Stomach smooth muscle (tissue), 2 donors: ENCODE results near the gene GAA.
"Not testable (repeated sequence)": the region's sequence is repeated elsewhere in the genome, so short reads cannot be mapped to it uniquely, and the experiment has no call there.

Experiments used
- H3K27ac ChIP-seq: one replicate; pipeline ENCODE4 v1.7.0; 2013; ENCODE audit warnings: mild to moderate bottlenecking, low read length, inconsistent platforms
- H3K27me3 ChIP-seq, 2 donors: one replicate each; pipeline ENCODE4 v1.7.0; 2013; ENCODE audit warnings: low read length in 2 of 2; ENCODE audit not compliant: insufficient read depth in 2 of 2, control insufficient read depth in 1 of 2
- H3K36me3 ChIP-seq, 2 donors: one replicate each; pipeline ENCODE4 v1.7.0; 2013; ENCODE audit warnings: low read length in 2 of 2; ENCODE audit not compliant: control insufficient read depth in 2 of 2, insufficient read depth in 2 of 2
- H3K4me1 ChIP-seq: one replicate; pipeline ENCODE4 v1.7.0; 2013; ENCODE audit warnings: low read length; ENCODE audit not compliant: control insufficient read depth, insufficient read depth
- H3K4me3 ChIP-seq, 2 donors: one replicate each; pipeline ENCODE4 v1.7.0; 2013; ENCODE audit warnings: low read length in 2 of 2
- H3K9ac ChIP-seq, 2 donors: one replicate each; pipeline ENCODE4 v1.7.0; 2013; ENCODE audit warnings: low read length in 2 of 2, mild to moderate bottlenecking in 1 of 2
- H3K9me3 ChIP-seq, 2 donors: one replicate each; pipeline ENCODE4 v1.7.0; 2013; ENCODE audit warnings: low read length in 2 of 2; ENCODE audit not compliant: control insufficient read depth in 2 of 2
- donor health status: healthy.
- donor health status: Pancreatic carcinoma.

The GAA gene

DNA sequence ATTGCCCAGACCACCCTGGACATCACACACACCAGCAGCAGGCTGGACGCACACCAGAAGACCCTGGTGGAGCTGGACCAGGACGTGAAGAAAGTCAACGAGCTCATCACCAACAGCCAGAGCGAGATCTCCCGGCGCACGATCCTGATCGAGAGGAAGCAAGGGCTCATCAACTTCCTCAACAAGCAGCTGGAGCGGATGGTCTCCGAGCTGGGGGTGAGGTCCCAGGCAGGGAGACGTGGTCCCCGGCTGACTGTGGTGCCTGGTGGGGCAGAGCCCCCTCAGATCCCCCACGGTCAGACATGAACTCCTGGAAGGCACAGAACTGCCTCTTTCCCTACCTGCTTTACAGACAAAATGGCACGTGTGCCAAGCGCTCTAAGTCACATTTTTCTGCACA is 16.6 kb upstream of the GAA start:
- Histone ChIP-seq H3K4me1 (peaks cover 3% of the 10 kb centered on the region), H3K4me3 (no peak overlapping the region), H3K9ac (no peak overlapping the region), H3K9me3 (no peaks in the 10 kb centered on the region), H3K27me3 (no peaks in the 10 kb centered on the region), H3K36me3 (no peaks in the 10 kb centered on the region), H3K27ac (no peak overlapping the region)

DNA sequence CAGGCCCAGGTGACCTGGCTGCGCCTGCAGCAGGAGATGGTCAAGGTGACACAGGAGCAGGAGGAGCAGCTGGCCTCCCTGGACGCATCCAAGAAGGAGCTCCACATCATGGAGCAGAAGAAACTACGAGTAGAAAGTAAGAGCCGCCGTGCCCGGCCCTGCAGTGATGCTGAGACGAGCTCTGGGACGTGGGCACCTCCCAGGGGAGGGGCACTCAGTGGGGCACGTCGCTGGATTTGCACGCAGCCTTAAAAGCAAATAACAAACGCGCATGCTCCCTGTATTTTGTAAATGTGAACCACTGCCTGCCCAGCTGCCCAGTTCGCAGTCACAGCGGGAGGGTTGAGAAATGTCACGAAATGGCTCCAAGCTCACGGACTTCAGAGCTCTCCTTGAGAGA is 15.3 kb upstream of the GAA start:
- Histone ChIP-seq H3K9ac (no peak overlapping the region), H3K36me3 (peaks cover 0 to 3% of the 10 kb centered on the region in 2 donors), H3K27ac (no peak overlapping the region), H3K4me1 (peaks cover 3% of the 10 kb centered on the region), H3K4me3 (no peak overlapping the region), H3K27me3 (no peaks in the 10 kb centered on the region), H3K9me3 (no peaks in the 10 kb centered on the region)

DNA sequence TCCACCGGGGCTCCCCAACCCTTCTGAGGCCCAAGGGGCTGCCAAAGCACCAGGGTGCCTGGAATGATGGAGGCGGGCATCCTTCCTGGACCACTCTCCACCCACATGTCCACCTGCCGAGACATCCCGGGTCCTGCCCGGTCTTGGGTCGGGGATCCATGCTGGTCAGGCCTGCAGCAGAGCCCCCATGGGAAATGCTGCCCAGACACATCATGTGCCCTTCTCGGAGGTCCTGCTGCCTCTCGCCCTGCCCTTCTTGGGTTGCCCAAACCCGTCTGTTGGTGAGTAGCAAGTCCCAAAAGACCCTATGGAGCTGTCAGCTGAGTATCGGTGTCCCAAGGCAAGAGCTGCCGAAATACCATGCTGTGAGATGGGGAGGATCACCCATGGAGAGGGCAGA is 14.8 kb upstream of the GAA start:
- no peak overlapping the region for H3K27ac ChIP-seq
- H3K4me1 ChIP-seq = peaks cover 3% of the 10 kb centered on the region
- H3K4me3 ChIP-seq = no peak overlapping the region
- peaks cover 0 to 3% of the 10 kb centered on the region in 2 donors for H3K36me3 ChIP-seq
- no peaks in the 10 kb centered on the region for H3K27me3 ChIP-seq
- no peaks in the 10 kb centered on the region for H3K9me3 ChIP-seq
- H3K9ac ChIP-seq = no peak overlapping the region

DNA sequence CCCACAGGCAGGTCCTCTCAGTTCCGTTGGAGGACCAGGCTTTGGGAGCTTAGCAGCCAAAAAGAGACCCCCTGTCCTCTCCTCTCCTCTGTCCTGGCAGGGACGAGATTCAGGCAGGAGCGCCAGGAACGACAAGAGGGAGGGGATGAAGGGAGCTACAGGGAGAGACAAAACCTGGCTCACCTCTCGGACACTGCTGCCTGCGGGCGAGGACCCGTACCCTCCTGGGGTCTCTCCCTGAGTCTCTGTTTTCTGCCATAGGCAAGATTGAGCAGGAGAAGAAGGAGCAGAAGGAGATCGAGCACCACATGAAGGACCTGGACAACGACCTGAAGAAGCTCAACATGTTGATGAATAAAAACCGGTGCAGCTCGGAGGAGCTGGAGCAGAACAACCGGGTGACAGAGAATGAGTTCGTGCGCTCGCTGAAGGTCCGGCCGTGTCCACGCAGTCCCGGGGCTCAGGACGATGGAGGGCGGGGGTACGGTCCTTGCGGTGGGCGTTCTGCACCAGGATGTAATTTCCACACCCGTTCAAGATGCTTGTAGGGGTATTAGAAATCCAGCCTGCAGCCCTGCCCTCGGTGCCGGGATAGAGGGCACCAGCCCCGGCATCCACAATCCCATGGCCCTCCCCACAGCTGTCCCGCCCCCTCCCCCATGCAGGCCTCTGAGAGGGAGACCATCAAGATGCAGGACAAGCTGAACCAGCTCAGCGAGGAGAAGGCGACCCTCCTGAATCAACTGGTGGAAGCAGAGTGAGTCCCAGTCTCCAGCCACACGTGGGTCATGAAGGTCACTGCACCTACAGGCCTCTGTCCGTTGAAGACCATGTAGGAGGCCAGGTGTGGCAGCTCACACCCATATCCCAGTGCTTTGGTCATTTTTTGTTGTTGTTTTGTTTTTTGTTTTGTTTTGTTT is 13.8 kb upstream of the GAA start:
- Histone ChIP-seq H3K4me3 (no peak overlapping the region), H3K9ac (no peak overlapping the region), H3K27me3 (no peaks in the 10 kb centered on the region), H3K4me1 (no peaks in the 10 kb centered on the region), H3K36me3 (peaks cover 0 to 3% of the 10 kb centered on the region in 2 donors), H3K27ac (no peak overlapping the region), H3K9me3 (no peaks in the 10 kb centered on the region)

DNA sequence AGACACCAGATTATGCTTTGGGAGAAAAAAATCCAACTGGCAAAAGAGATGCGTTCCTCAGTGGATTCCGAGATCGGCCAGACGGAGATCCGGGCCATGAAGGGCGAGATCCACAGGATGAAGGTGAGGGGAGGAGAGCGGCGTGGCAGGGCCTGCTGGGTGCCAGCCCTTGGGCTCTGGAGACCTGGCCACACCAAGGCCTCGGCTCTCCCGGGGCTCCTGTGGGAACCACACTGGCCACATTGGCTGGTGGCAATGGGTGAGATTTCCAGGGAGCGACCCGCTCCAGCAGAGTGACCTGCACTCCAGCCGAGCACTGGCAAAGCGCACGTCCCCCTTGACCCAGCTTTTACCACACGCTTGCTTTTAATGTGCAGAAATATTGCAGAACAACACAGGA is 11.6 kb upstream of the GAA start:
- no peaks in the 10 kb centered on the region for H3K4me1 ChIP-seq
- H3K27ac ChIP-seq = no peak overlapping the region
- H3K9me3 ChIP-seq = no peaks in the 10 kb centered on the region
- H3K36me3 ChIP-seq = peaks cover 0 to 3% of the 10 kb centered on the region in 2 donors
- H3K27me3 ChIP-seq = no peaks in the 10 kb centered on the region
- H3K4me3 ChIP-seq = no peak overlapping the region
- H3K9ac ChIP-seq = no peak overlapping the region

DNA sequence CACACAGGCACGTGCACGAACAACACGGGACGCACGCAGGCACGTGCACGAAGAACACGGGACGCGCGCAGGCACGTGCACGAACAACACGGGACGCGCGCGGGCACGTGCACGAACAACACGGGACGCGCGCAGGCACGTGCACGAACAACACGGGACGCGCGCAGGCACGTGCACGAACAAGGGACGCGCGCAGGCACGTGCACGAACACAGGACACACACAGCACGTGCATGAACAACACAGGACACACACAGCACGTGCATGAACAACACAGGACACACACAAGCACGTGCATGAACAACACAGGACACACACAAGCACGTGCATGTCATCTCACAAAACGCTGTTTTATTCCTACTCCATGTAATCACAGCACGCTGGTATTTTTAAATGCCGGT is 11.2 kb upstream of the GAA start:
- not testable (repeated sequence) for H3K36me3 ChIP-seq, H3K4me3 ChIP-seq, H3K9ac ChIP-seq, H3K27ac ChIP-seq, H3K27me3 ChIP-seq, H3K9me3 ChIP-seq, H3K4me1 ChIP-seq

DNA sequence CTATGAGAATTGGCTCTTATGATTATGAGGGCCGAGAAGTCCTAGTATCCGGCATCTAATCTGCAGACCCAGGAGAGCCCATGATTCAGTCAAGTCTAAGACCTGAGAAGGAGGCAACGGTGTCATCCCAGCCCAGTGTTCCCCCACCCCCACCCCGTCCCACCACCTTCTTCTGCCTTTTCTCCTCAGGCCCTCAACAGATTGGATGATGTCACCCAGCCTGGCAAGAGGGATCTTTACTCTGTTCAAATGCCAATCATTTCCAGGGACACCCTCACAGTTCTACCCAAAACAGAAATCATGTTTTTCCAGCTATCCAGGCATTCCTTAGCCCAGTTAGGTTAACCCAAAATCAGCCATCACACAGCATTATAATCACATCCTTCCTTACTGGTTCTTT is 10.0 kb upstream of the GAA start:
- Histone ChIP-seq H3K9me3 (no peaks in the 10 kb centered on the region), H3K4me3 (no peak overlapping the region), H3K4me1 (no peaks in the 10 kb centered on the region), H3K9ac (no peak overlapping the region), H3K27ac (no peak overlapping the region), H3K27me3 (no peaks in the 10 kb centered on the region), H3K36me3 (peaks cover 0 to 3% of the 10 kb centered on the region in 2 donors)

DNA sequence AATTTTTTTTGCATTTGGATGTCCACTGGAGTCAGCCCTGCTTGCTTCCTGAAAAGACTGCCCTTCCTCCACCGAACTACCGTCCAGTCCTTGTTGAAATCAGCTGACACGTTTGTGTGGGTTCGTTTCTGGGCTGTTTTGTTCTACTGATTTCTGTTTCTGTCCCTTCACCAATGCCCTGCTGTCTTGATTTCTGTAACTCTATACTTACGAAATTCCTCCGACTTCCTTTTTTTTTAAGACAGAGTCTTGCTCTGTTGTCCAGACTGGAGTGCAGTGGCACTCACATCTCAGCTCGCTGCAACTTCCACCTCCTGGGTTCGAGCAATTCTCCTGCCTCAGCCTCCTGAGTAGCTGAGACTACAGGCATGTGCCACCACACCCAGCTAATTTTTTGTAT is 8.4 kb upstream of the GAA start:
- no peak overlapping the region for H3K4me3 ChIP-seq
- no peak overlapping the region for H3K27ac ChIP-seq
- no peaks in the 10 kb centered on the region for H3K9me3 ChIP-seq
- H3K36me3 ChIP-seq = peaks cover 0 to 3% of the 10 kb centered on the region in 2 donors
- no peak overlapping the region for H3K9ac ChIP-seq
- H3K27me3 ChIP-seq = no peaks in the 10 kb centered on the region
- no peaks in the 10 kb centered on the region for H3K4me1 ChIP-seq

DNA sequence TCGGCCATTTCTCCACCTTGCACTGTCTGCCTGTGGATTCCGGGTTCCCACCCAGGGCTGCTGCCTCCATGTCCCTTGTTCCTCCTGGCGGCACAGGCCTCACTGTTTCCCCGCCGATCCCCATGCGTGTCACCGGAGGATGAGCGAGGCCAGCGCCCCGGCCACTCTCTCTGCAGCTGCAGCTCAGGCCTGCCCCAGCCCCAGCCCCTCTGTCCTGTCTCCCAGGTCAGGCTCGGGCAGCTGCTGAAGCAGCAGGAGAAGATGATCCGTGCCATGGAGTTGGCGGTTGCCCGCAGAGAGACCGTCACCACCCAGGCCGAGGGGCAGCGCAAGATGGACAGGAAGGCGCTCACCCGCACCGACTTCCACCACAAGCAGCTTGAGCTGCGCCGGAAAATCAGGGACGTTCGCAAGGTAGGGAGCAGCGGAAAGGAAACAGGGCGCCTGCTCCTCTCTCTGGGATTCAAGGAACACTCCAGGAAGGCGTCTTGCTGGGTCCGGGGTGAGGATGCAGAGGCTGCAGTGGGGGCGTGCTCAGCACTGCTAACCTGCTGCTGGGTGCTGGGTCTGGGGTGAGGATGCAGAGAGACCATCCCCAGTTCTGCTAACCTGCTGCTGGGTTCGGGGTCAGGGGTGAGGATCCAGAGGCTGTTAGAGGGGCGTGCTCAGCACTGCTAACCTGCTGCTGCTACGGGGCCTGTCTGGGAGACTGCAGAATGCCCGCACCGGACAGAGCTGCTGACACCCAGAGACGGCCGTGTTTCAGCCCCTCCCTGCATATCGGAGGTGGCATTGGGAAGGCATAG is 6.1 kb upstream of the GAA start:
- Histone ChIP-seq H3K4me3 (no peak overlapping the region), H3K4me1 (no peaks in the 10 kb centered on the region), H3K27me3 (no peaks in the 10 kb centered on the region), H3K27ac (no peak overlapping the region), H3K9ac (no peak overlapping the region), H3K36me3 (peaks cover 0 to 3% of the 10 kb centered on the region in 2 donors), H3K9me3 (no peaks in the 10 kb centered on the region)

DNA sequence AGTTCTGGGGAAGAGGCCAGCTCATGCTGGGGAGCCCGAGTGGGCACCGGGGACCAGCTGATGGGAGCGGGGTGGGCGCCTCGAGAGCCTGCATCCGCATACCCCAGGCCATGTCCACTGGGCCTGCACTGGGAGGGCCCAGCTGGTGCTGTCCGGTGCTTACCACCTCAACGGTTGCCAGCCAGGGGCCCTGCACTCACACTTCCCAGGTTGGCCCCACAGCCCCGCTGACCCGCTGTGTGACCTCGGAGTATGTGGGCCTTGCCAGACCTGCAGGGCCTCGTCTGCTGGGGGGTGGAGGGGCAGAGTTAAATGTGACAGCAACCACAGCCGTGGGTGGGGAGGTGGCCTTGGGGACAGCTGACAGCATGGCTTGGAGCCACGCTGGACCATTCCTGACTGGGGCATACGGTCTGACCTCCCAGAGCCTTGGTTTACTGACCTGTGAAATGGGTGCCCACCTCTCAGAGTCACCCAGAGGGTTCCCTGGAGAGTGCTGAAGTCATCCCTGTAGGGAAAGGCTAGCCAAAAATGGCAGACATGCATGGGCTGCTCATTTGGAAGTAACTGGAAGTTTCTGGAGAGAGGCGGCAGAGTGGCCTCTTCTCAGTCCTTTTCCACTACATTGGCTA is 5.4 kb upstream of the GAA start:
- Histone ChIP-seq H3K4me1 (peaks cover 6% of the 10 kb centered on the region), H3K9ac (no peak overlapping the region)

More for the DNA sequence above, 5.4 kb upstream of the GAA start:
- Histone ChIP-seq H3K36me3 (no peaks in the 10 kb centered on the region), H3K27ac (no peak overlapping the region), H3K9me3 (no peaks in the 10 kb centered on the region), H3K27me3 (no peaks in the 10 kb centered on the region), H3K4me3 (no peak overlapping the region)
